HepG2 (cell line): ENCODE results near the gene TTC16. TPM values are rescaled to one million over a fixed set of nuclear protein-coding genes. Genes with fewer than 3 reads are reported as not detected.

Source experiments
- ARNT2 ChIP-seq: sonication (generic); formaldehyde crosslinking; IDR thresholded peaks from 2 replicates; pipeline ENCODE4 v1.8.0; 2022; ENCODE audit warnings: mild to moderate bottlenecking, low read depth, missing genetic modification reagents, moderate library complexity
- CBFB ChIP-seq: sonication (generic); formaldehyde crosslinking; IDR thresholded peaks from 2 replicates; pipeline ENCODE4 v1.4.0; 2020; ENCODE audit warnings: missing genetic modification reagents
- CREB1 ChIP-seq, 2 experiments: fragments of 450-650 bp in 1 of 2; IDR thresholded peaks; 2 replicates each; pipeline ENCODE4 v1.6.1; 2016 to 2017; ENCODE audit warnings: control low read depth in 1 of 2, mild to moderate bottlenecking in 1 of 2, missing compliant biosample characterization in 1 of 2, missing genetic modification characterization in 1 of 2
- FLYWCH1 ChIP-seq: sonication (generic); formaldehyde crosslinking; IDR thresholded peaks from 2 replicates; pipeline ENCODE4 v1.8.1; 2023; ENCODE audit warnings: mild to moderate bottlenecking, missing genetic modification reagents
- FOXO1 ChIP-seq: sonication (generic); formaldehyde crosslinking; IDR thresholded peaks from 2 replicates; pipeline ENCODE4 v1.4.0; 2020; ENCODE audit warnings: missing genetic modification reagents
- GATAD1 ChIP-seq: IDR thresholded peaks from 2 replicates; pipeline ENCODE4 v1.6.1; 2016; ENCODE audit warnings: missing genetic modification reagents, missing compliant biosample characterization
- IRF2 ChIP-seq: IDR thresholded peaks from 2 replicates; pipeline ENCODE4 v1.6.1; 2018; ENCODE audit warnings: missing genetic modification reagents, missing compliant biosample characterization
- MEIS1 ChIP-seq: sonication (generic); formaldehyde crosslinking; IDR thresholded peaks from 2 replicates; pipeline ENCODE4 v1.9.0; 2021; ENCODE audit warnings: mild to moderate bottlenecking, missing genetic modification reagents, moderate library complexity, borderline replicate concordance
- MXI1 ChIP-seq: IDR thresholded peaks from 3 replicates; pipeline ENCODE4 v1.6.1; 2012; ENCODE audit warnings: low read depth, low read length, inconsistent platforms, borderline replicate concordance
- NFKB2 ChIP-seq: sonication (generic); formaldehyde crosslinking; IDR thresholded peaks from 2 replicates; pipeline ENCODE4 v1.4.0; 2020; ENCODE audit warnings: missing genetic modification reagents, borderline replicate concordance
- NFYC ChIP-seq: IDR thresholded peaks from 2 replicates; pipeline ENCODE4 v1.6.1; 2016; ENCODE audit warnings: missing genetic modification reagents, missing compliant biosample characterization
- PCBP1 ChIP-seq: fragments of 200-400 bp; formaldehyde crosslinking; IDR thresholded peaks from 2 replicates; pipeline ENCODE4 v1.6.1; 2017; ENCODE audit warnings: mild to moderate bottlenecking, low read depth, low read length, borderline replicate concordance
- PHF21A ChIP-seq: sonication (generic); formaldehyde crosslinking; IDR thresholded peaks from 2 replicates; pipeline ENCODE4 v1.5.0; 2020; ENCODE audit warnings: mild to moderate bottlenecking, missing genetic modification reagents
- SKI ChIP-seq: fragments of 450-650 bp; IDR thresholded peaks from one replicate; pipeline ENCODE4 v1.6.1; 2018; ENCODE audit warnings: mild to moderate bottlenecking; ENCODE audit not compliant: partially characterized antibody
- SOX13 ChIP-seq, 3 experiments: fragments of 450-650 bp in 1 of 3; sonication (generic) in 1 of 3; formaldehyde crosslinking in 1 of 3; IDR thresholded peaks in 2 of 3; conservative IDR thresholded peaks in 1 of 3; 2 replicates each; pipeline versions ENCODE4 v1.5.0 to v1.6.1; 2016 to 2020; ENCODE audit warnings: antibody characterized with exemption in 1 of 3, mild to moderate bottlenecking in 1 of 3, missing compliant biosample characterization in 1 of 3, missing genetic modification reagents in 1 of 3, moderate library complexity in 1 of 3
- TEAD3 ChIP-seq: optimal IDR thresholded peaks from 2 replicates; pipeline ENCODE3; 2016; ENCODE audit warnings: borderline replicate concordance
- THAP11 ChIP-seq: IDR thresholded peaks from 2 replicates; pipeline ENCODE4 v1.6.1; 2016; ENCODE audit warnings: missing biosample characterization, missing genetic modification reagents
- ZFX ChIP-seq: sonication (generic); formaldehyde crosslinking; IDR thresholded peaks from 2 replicates; pipeline ENCODE4 v1.4.0; 2020; ENCODE audit warnings: mild to moderate bottlenecking, low read depth, missing genetic modification reagents, moderate library complexity
- ZNF350 ChIP-seq: sonication (generic); formaldehyde crosslinking; IDR thresholded peaks from 2 replicates; pipeline ENCODE4 v1.4.0; 2020; ENCODE audit warnings: mild to moderate bottlenecking, low read depth, missing genetic modification reagents, borderline replicate concordance
- ZNF564 ChIP-seq: sonication (generic); formaldehyde crosslinking; IDR thresholded peaks from 2 replicates; pipeline ENCODE4 v1.8.1; 2023; ENCODE audit warnings: mild to moderate bottlenecking, missing genetic modification reagents
- polyA plus RNA-seq, 8 experiments: library from polyadenylated mRNA; depleted of rRNA in 3 of 8; stranded (reverse) in 7 of 8; unstranded in 1 of 8; fragments of >200 nt; fragmentation: Illumina TruSeq in 4 of 8; extraction: Trizol in 4 of 8; gene quantifications; 2 replicates each; pipeline versions ENCODE4 v1.2.1 to v1.2.3, GENCODE V29; 2011 to 2016; ENCODE audit warnings: low read depth in 4 of 8, missing spikeins in 1 of 8, mixed read lengths in 1 of 8; ENCODE audit not compliant: insufficient read depth in 1 of 8
- total RNA-seq, 5 experiments: library from RNA; depleted of rRNA; stranded (reverse); fragments of >200 nt; fragmentation: Illumina TruSeq; extraction: Trizol; gene quantifications; 2 replicates each; pipeline ENCODE4 v1.2.3, GENCODE V29; 2016; ENCODE audit warnings: low read depth in 1 of 5
- TF ChIP-seq, protein P1 (sequence below): fragments of 450-650 bp; IDR thresholded peaks from 2 replicates; pipeline ENCODE4 v1.6.1; 2016
- TF ChIP-seq, protein P2 (sequence below): sonication (generic); formaldehyde crosslinking; IDR thresholded peaks from 2 replicates; pipeline ENCODE4 v1.4.0; 2020; ENCODE audit warnings: missing genetic modification reagents

Gene TTC16
- total and polyA plus RNA-seq, 2 of the 13 experiments (the other 11 are each of a cell fraction or from before 2014, with no cell fraction given) = not detected

DNA sequence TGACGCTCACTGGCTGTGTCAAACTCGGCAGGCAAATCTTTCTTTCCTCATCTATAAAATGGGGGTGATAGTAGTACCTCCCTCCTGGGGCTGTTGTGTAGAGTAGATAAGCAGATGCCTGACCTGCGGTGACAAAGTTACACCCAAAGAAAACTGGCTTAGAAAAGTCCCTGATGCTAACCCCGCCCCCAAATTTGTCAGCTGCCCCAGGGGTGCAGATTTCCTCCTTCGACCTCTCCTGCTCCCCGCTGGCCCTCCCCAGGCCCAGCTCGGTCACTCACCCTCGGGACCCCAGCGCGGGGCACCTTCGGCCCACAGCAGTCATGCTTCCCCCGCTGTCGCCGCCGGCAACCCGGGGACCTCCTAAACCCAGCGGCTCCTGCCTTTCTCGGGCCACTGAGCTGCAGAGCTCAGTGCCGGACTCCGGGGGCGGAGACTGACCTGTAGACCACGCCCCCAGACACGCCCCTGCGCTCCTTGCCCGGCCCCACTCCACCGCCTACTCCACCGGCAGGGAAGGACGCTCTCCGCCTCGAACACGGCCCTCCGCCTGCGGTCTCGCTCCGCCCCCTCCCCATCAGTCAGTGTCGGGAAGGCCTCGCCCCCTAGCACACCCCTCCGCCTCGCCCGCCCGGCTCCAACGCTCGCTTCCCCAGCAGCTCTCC, 55.2 kb downstream of the TTC16 start (continued):
- TF ChIP-seq TEAD3 (CRISPR knock-in tag) = peak; percentile 60
- 0 out of 2 replicates have a peak, but pooled peaks have one; percentile 18 for TF ChIP-seq ZNF350 (CRISPR knock-in tag)
- TF ChIP-seq SKI = peak; percentile 22
- peak; percentile 74 for TF ChIP-seq THAP11 (CRISPR knock-in tag)
- TF ChIP-seq NFYC = peak; percentile 20; the same call in 1 of the 2 replicates
- TF ChIP-seq, protein P1, sequence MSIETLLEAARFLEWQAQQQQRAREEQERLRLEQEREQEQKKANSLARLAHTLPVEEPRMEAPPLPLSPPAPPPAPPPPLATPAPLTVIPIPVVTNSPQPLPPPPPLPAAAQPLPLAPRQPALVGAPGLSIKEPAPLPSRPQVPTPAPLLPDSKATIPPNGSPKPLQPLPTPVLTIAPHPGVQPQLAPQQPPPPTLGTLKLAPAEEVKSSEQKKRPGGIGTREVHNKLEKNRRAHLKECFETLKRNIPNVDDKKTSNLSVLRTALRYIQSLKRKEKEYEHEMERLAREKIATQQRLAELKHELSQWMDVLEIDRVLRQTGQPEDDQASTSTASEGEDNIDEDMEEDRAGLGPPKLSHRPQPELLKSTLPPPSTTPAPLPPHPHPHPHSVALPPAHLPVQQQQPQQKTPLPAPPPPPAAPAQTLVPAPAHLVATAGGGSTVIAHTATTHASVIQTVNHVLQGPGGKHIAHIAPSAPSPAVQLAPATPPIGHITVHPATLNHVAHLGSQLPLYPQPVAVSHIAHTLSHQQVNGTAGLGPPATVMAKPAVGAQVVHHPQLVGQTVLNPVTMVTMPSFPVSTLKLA = peak; percentile 36
- peak; percentile 81; the same call in 1 of the 2 replicates for TF ChIP-seq PCBP1
- no peak for TF ChIP-seq FOXO1 (CRISPR knock-in tag)
- TF ChIP-seq NFKB2 = peak; percentile 44; the same call in 1 of the 2 replicates
- no peak for TF ChIP-seq FLYWCH1
- 0 out of 2 replicates have a peak, but pooled peaks have one; percentile 37 for TF ChIP-seq IRF2
- no peak for TF ChIP-seq PHF21A (CRISPR knock-in tag)
- TF ChIP-seq ARNT2 = 0 out of 2 replicates have a peak, but pooled peaks have one; percentile 43
- TF ChIP-seq SOX13 (IDR thresholded peaks at IDR 0.05) = no peak
- TF ChIP-seq SOX13 (CRISPR knock-in tag; conservative IDR thresholded peaks at IDR 0.05 in 1 of 2, IDR thresholded peaks at IDR 0.05 in 1 of 2) = 0 out of 4 replicates have a peak, but pooled peaks of 1 of the 2 experiments have one; percentile 22
- TF ChIP-seq MEIS1 (CRISPR knock-in tag) = peak; percentile 70; the same call in 1 of the 2 replicates
- 0 out of 2 replicates have a peak, but pooled peaks have one; percentile 26 for TF ChIP-seq GATAD1
- TF ChIP-seq CBFB (CRISPR knock-in tag) = 0 out of 2 replicates have a peak, but pooled peaks have one; percentile 39
- peak; percentile 66; the same call in 1 of the 3 replicates for TF ChIP-seq MXI1
- peak; percentile 57 for TF ChIP-seq CREB1 (IDR thresholded peaks at IDR 0.05)
- TF ChIP-seq CREB1 (CRISPR knock-in tag; IDR thresholded peaks at IDR 0.05) = no peak
- peak; percentile 50; the same call in 1 of the 2 replicates for TF ChIP-seq ZFX (CRISPR knock-in tag)
- no peak for TF ChIP-seq ZNF564 (CRISPR knock-in tag)
- TF ChIP-seq, protein P2, sequence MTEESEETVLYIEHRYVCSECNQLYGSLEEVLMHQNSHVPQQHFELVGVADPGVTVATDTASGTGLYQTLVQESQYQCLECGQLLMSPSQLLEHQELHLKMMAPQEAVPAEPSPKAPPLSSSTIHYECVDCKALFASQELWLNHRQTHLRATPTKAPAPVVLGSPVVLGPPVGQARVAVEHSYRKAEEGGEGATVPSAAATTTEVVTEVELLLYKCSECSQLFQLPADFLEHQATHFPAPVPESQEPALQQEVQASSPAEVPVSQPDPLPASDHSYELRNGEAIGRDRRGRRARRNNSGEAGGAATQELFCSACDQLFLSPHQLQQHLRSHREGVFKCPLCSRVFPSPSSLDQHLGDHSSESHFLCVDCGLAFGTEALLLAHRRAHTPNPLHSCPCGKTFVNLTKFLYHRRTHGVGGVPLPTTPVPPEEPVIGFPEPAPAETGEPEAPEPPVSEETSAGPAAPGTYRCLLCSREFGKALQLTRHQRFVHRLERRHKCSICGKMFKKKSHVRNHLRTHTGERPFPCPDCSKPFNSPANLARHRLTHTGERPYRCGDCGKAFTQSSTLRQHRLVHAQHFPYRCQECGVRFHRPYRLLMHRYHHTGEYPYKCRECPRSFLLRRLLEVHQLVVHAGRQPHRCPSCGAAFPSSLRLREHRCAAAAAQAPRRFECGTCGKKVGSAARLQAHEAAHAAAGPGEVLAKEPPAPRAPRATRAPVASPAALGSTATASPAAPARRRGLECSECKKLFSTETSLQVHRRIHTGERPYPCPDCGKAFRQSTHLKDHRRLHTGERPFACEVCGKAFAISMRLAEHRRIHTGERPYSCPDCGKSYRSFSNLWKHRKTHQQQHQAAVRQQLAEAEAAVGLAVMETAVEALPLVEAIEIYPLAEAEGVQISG = peak; percentile 51
